HCT116 (cell line): ENCODE data around the gene OR2L8. TPM values are rescaled to one million over a fixed set of nuclear protein-coding genes. Genes with fewer than 3 reads are reported as not detected.

ENCODE experiments used
- ATAC-seq: fragments of 200-7000 bp; cut with Tn5 transposase; 2 replicates; pipeline ENCODE4 v1.9.1; 2020; ENCODE audit warnings: mild to moderate bottlenecking, moderate library complexity
- BruUV-seq: library from RNA; stranded (reverse); fragments of 400-500 nt; replicated peaks from 2 replicates; lab custom pipeline; 2021; lab: Mats Ljungman, UMichigan
- CTCF ChIA-PET: fragments of 300-600 bp; sonication (Branson Sonifier 250); formaldehyde crosslinking; loops from one replicate; lab custom pipeline; 2021; ENCODE audit warnings: antibody characterized with exemption; lab: Charles Lee
- POLR2A ChIA-PET: fragments of 300-600, 350-600 bp; sonication (Branson Sonifier 250); formaldehyde crosslinking; loops from one replicate; lab custom pipeline; 2021; ENCODE audit warnings: antibody characterized with exemption; lab: Charles Lee
- RAD21 ChIA-PET, 2 experiments: fragments of 300-600 bp; sonication (Branson Sonifier 250); formaldehyde crosslinking; loops; one replicate each; lab custom pipeline; 2023; ENCODE audit warnings: low total read pairs in 2 of 2; ENCODE audit not compliant: uncharacterized antibody in 2 of 2, unreplicated experiment in 2 of 2, low non-redundant PET in 1 of 2; lab: Charles Lee
- DNase-seq: peaks from one replicate; pipeline ENCODE4 v3.0.0-alpha.2; 2010; ENCODE audit warnings: low read depth, low spot score
- H2AFZ ChIP-seq: fragments of 200-600 bp; shearing (Covaris generic), sonication (generic); 2 replicates; pipeline ENCODE4 v1.6.1; 2017; ENCODE audit warnings: low read depth, mixed run types, mixed read lengths, antibody characterized with exemption, low read length; ENCODE audit not compliant: poor library complexity, severe bottlenecking
- H3K27ac ChIP-seq: 2 replicates; pipeline ENCODE4 v1.5.1; 2012; ENCODE audit warnings: low read depth, low read length
- H3K27me3 ChIP-seq: fragments of 200-600 bp; sonication (generic); 2 replicates; pipeline ENCODE4 v1.6.1; 2016; ENCODE audit warnings: mixed run types, low read length, mixed read lengths; ENCODE audit not compliant: insufficient read depth
- H3K36me3 ChIP-seq, 2 experiments: fragments of 200-500 bp in 1 of 2; fragments of 200-600 bp in 1 of 2; sonication (Bioruptor generic) in 1 of 2; sonication (generic) in 1 of 2; 2 replicates each; pipeline versions ENCODE4 v1.5.1 to v1.6.1; 2014 to 2016; ENCODE audit warnings: low read length in 2 of 2, inconsistent platforms in 1 of 2, mixed read lengths in 1 of 2, mixed run types in 1 of 2; ENCODE audit not compliant: insufficient read depth in 2 of 2, control insufficient read depth in 1 of 2
- H3K4me1 ChIP-seq, 2 experiments: fragments of 200-600 bp in 1 of 2; sonication (generic) in 1 of 2; 2 replicates each; pipeline versions ENCODE4 v1.5.1 to v1.6.1; 2012 to 2017; ENCODE audit warnings: low read length in 2 of 2, inconsistent platforms in 1 of 2, mild to moderate bottlenecking in 1 of 2, mixed read lengths in 1 of 2, mixed run types in 1 of 2, moderate library complexity in 1 of 2; ENCODE audit not compliant: insufficient read depth in 2 of 2, control insufficient read depth in 1 of 2
- H3K4me2 ChIP-seq: fragments of 200-600 bp; sonication (generic); 2 replicates; pipeline ENCODE4 v1.6.1; 2017; ENCODE audit warnings: mixed run types, low read length, mixed read lengths
- H3K4me3 ChIP-seq, 2 experiments: fragments of 200-600 bp in 1 of 2; sonication (generic) in 1 of 2; replicated peaks in 1 of 2; 2 replicates each; pipeline ENCODE4 v1.5.1; 2011 to 2016; ENCODE audit warnings: low read length in 2 of 2, control low read depth in 1 of 2, low read depth in 1 of 2, mild to moderate bottlenecking in 1 of 2, mixed read lengths in 1 of 2, mixed run types in 1 of 2
- H3K79me2 ChIP-seq: fragments of 200-600 bp; sonication (generic); 2 replicates; pipeline ENCODE4 v1.6.1; 2017; ENCODE audit warnings: mild to moderate bottlenecking, mixed run types, low read length, moderate library complexity, mixed read lengths; ENCODE audit not compliant: insufficient read depth
- H3K9ac ChIP-seq: fragments of 200-600 bp; sonication (generic); 2 replicates; pipeline ENCODE4 v1.6.1; 2016; ENCODE audit warnings: low read length, mixed read lengths
- H3K9me2 ChIP-seq: fragments of 200-600 bp; sonication (generic), shearing (Covaris generic); 2 replicates; pipeline ENCODE4 v1.6.1; 2017; ENCODE audit warnings: mixed run types, mild to moderate bottlenecking, moderate library complexity; ENCODE audit not compliant: insufficient read depth
- H3K9me3 ChIP-seq, 2 experiments: fragments of 200-500 bp in 1 of 2; fragments of 200-600 bp in 1 of 2; sonication (Bioruptor generic) in 1 of 2; sonication (generic) in 1 of 2; 2 replicates each; pipeline ENCODE4 v1.6.1; 2014 to 2017; ENCODE audit warnings: low read length in 2 of 2, mixed read lengths in 2 of 2, inconsistent platforms in 1 of 2, low read depth in 1 of 2, mild to moderate bottlenecking in 1 of 2, mixed run types in 1 of 2, moderate library complexity in 1 of 2; ENCODE audit not compliant: control insufficient read depth in 1 of 2, insufficient read depth in 1 of 2
- H4K20me1 ChIP-seq: fragments of 200-600 bp; sonication (generic), shearing (Covaris generic); 2 replicates; pipeline ENCODE4 v1.6.1; 2017; ENCODE audit warnings: mixed run types, mild to moderate bottlenecking, moderate library complexity; ENCODE audit not compliant: insufficient read depth
- CBX3 ChIP-seq: IDR thresholded peaks from 2 replicates; pipeline ENCODE4 v1.6.1; 2012; ENCODE audit warnings: low read depth
- EGR1 ChIP-seq: IDR thresholded peaks from 2 replicates; pipeline ENCODE4 v1.6.1; 2012; ENCODE audit warnings: low read depth
- ELF1 ChIP-seq: IDR thresholded peaks from 2 replicates; pipeline ENCODE4 v1.6.1; 2012; ENCODE audit warnings: low read depth, borderline replicate concordance
- FOSL1 ChIP-seq: IDR thresholded peaks from 2 replicates; pipeline ENCODE4 v1.6.1; 2012; ENCODE audit warnings: low read depth
- JUND ChIP-seq: IDR thresholded peaks from 2 replicates; pipeline ENCODE4 v1.6.1; 2012
- RAD21 ChIP-seq: IDR thresholded peaks from 2 replicates; pipeline ENCODE4 v1.6.1; 2012; ENCODE audit warnings: low read depth, mild to moderate bottlenecking
- YY1 ChIP-seq: IDR thresholded peaks from 2 replicates; pipeline ENCODE4 v1.6.1; 2011; ENCODE audit warnings: low read length, low read depth, moderate library complexity, mild to moderate bottlenecking; ENCODE audit not compliant: insufficient replicate concordance; ENCODE audit errors: extremely low read depth
- ZFX ChIP-seq: fragments of 450-650 bp; IDR thresholded peaks from 2 replicates; pipeline ENCODE4 v1.6.1; 2017
- ZNF274 ChIP-seq: fragments of 200-500 bp; sonication (Bioruptor generic); IDR thresholded peaks from 2 replicates; pipeline ENCODE4 v1.6.1; 2014; ENCODE audit warnings: mild to moderate bottlenecking, low read depth, low read length, inconsistent platforms
- intact Hi-C: fragments of 100-400 bp; cut with micrococcal nuclease; formaldehyde crosslinking; loops from 2 replicates; pipeline ENCODE4 v1.10.0; 2022
- total RNA-seq: library from RNA; stranded (reverse); gene quantifications from one replicate; pipeline ENCODE4 v1.2.1, GENCODE V29; 2021; ENCODE audit not compliant: unreplicated experiment
- TF ChIP-seq, protein P1 (sequence below): IDR thresholded peaks from 2 replicates; pipeline ENCODE4 v1.6.1; 2011; ENCODE audit warnings: mild to moderate bottlenecking, low read length, moderate library complexity; ENCODE audit not compliant: insufficient replicate concordance; ENCODE audit errors: extremely low read depth
- TF ChIP-seq, protein P2 (sequence below): IDR thresholded peaks from 2 replicates; pipeline ENCODE4 v1.6.1; 2012

OR2L8 gene
- total RNA-seq, 1 experiment from 2014 or later = not detected

DNA sequence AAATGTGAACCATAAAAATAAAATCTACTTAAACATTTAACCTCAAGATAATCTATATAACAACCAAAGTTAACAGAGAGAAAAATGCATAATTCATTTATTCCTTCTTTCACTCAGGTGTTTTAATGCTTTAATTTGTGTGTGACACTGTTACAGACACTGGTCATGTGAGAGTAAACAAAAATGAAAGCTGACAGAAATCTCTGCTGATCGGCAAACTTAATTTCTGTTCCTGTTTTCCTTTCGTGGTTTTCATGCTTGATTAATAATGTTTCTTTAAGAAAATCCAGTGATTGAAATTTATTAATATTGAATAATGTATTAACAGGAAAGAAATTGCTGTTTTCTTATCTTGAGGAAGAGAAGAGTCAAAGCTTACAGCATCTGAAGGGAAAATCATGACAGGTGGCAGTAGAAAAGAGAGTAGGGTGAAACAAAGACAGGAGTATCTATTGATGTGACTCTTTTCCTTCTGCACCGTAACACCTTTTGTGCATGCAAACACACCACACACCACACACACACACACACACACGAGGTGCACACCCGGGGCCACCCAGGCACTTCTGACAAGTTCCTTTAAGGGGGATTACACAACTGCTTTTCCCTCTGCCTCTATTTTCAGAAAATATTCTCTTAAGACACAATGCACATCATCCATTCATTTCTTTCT lies 18.0 kb downstream of the OR2L8 start:
- ATAC-seq = no peak
- Histone ChIP-seq H2AFZ (no peak overlapping the region), H3K27ac (no peak overlapping the region), H3K4me1 (no peaks in the 10 kb centered on the region), H3K79me2 (no peaks in the 10 kb centered on the region), H4K20me1 (no peaks in the 10 kb centered on the region), H3K27me3 (no peaks in the 10 kb centered on the region), H3K4me3 (no peak overlapping the region), H3K36me3 (no peaks in the 10 kb centered on the region), H3K9me2 (no peaks in the 10 kb centered on the region), H3K9ac (no peak overlapping the region), H3K4me2 (no peak overlapping the region), H3K9me3 (peaks cover 3 to 16% of the 10 kb centered on the region in 2 experiments; a peak in 2 of 4 replicates)
- POLR2A ChIA-PET = no interaction called here
- intact Hi-C loops = no loop called here
- CTCF ChIA-PET = no interaction called here
- BruUV-seq = no TSS peak
- no peak for DNase-seq
- TF ChIP-seq JUND (no peak), ZNF274 (no peak), CBX3 (no peak), ZFX (no peak), ELF1 (no peak), RAD21 (no peak), FOSL1 (no peak), YY1 (no peak), EGR1 (no peak)
- TF ChIP-seq, protein P1, sequence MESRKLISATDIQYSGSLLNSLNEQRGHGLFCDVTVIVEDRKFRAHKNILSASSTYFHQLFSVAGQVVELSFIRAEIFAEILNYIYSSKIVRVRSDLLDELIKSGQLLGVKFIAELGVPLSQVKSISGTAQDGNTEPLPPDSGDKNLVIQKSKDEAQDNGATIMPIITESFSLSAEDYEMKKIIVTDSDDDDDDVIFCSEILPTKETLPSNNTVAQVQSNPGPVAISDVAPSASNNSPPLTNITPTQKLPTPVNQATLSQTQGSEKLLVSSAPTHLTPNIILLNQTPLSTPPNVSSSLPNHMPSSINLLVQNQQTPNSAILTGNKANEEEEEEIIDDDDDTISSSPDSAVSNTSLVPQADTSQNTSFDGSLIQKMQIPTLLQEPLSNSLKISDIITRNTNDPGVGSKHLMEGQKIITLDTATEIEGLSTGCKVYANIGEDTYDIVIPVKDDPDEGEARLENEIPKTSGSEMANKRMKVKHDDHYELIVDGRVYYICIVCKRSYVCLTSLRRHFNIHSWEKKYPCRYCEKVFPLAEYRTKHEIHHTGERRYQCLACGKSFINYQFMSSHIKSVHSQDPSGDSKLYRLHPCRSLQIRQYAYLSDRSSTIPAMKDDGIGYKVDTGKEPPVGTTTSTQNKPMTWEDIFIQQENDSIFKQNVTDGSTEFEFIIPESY = no peak
- TF ChIP-seq, protein P2, sequence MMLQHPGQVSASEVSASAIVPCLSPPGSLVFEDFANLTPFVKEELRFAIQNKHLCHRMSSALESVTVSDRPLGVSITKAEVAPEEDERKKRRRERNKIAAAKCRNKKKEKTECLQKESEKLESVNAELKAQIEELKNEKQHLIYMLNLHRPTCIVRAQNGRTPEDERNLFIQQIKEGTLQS = no peak
- RAD21 ChIA-PET = no interaction called here
